Right lobe of liver (tissue), 4 donors: ENCODE results near the gene CCR5.

ENCODE experiments used
- CTCF ChIP-seq, 4 donors: fragments of 200-600 bp in 3 of 4; fragments of 450-650 bp in 1 of 4; IDR thresholded peaks; one replicate each; pipeline versions ENCODE4 v1.5.1 to v1.8.0; 2016 to 2022; ENCODE audit warnings: antibody characterized with exemption in 4 of 4, mild to moderate bottlenecking in 2 of 4
- POLR2A ChIP-seq: fragments of 450-650 bp; IDR thresholded peaks from one replicate; pipeline ENCODE4 v1.6.1; 2017; ENCODE audit warnings: antibody characterized with exemption, mild to moderate bottlenecking
- donor health status: DM: no; HTN: no; CAD: no.
- donor health status: DM: no; HTN: no; CAD: no.
- donor health status: DM: no; HTN: yes; CAD: no.

DNA sequence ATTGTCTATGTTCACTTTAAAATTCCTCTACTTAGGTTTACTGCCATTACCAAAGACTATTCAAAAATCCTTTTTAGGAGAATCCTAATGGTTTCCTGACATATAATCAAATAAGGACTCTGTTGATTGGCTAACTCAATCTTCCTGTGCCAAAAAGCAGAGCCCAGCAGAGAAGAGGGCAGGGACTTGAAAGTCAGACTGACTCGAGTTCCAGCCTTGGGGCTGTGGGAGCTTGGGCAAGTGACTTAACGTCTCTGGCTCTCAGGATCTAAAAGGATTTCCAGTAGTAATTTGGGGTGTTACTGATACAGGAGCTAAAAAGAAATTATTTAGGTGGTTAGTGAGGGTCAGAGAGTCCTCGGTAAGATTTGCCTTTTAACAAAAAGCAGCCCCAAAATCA, 10.9 kb downstream of the CCR5 start:
- TF ChIP-seq POLR2A (no peak), CTCF (IDR thresholded peaks at IDR 0.05) (no peak)
